HUES64 (cell line): ENCODE measurements around the gene NPY5R.

Experiments used
- H3K27ac ChIP-seq: 2 replicates; pipeline ENCODE4 v1.7.0; 2013; ENCODE audit warnings: low read depth, low read length, inconsistent platforms
- H3K27me3 ChIP-seq: 2 replicates; pipeline ENCODE4 v1.6.1; 2013; ENCODE audit warnings: mild to moderate bottlenecking, low read length; ENCODE audit not compliant: insufficient read depth
- H3K36me3 ChIP-seq: 2 replicates; pipeline ENCODE4 v1.6.1; 2013; ENCODE audit warnings: mild to moderate bottlenecking, low read length; ENCODE audit not compliant: insufficient read depth
- H3K4me1 ChIP-seq: 2 replicates; pipeline ENCODE4 v1.6.1; 2013; ENCODE audit warnings: mild to moderate bottlenecking, low read length, moderate library complexity; ENCODE audit not compliant: insufficient read depth
- H3K4me3 ChIP-seq: 2 replicates; pipeline ENCODE4 v1.5.1; 2013; ENCODE audit warnings: mild to moderate bottlenecking, low read length, moderate library complexity
- H3K9ac ChIP-seq: 2 replicates; pipeline ENCODE4 v1.6.1; 2013; ENCODE audit warnings: mild to moderate bottlenecking, low read depth, low read length
- H3K9me3 ChIP-seq: 2 replicates; pipeline ENCODE4 v1.6.1; 2013; ENCODE audit warnings: low read depth, low read length; ENCODE audit not compliant: insufficient read depth
- WGBS: fragments of 150-250, 120-280 bp; methylation state at CpG from one replicate; pipeline ENCODE4 v1.1.7; 2013; ENCODE audit warnings: missing lambda C conversion rate; 5-methylcytosine and 5-hydroxymethylcytosine counted together

NPY5R gene

DNA sequence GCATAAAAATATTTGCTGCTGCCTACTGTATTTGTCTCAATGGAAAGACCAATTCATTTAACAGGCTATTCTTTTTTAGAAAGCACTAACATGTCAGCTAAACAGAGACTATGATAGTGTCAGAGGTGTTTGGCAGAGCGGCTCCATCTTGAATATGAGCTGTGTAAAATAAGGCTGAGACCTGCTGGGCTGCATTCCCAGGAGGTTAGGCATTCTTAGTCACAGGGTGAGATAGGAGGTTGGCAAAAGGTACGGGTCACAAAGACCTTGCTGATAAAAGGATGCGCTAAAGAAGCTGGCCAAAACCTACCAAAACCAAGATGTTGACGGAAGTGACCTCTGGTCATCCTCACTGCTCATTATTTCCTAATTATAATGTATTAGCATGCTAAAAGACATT, 41.8 kb downstream of the NPY5R start:
- H3K9ac ChIP-seq: no peak overlapping the region
- no peak overlapping the region for H3K4me3 ChIP-seq

DNA sequence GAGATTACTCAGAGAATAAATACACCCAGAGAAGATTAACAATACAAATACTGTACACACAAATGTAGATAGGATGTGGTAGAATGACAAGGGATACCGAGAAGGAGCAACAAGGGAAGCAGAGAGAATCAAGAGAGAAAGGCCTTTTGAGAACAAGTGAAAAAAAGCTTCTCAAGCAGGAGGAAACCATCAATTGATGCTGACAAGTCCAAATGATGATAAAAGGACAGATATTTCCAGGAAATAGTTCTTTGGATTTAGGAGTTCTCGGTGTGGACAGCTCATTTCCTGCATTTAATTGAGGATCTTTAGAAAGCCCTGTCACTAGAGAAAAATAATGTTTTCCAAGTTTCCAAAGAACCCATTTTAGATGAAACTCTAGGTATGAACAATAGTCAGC, 48.1 kb downstream of the NPY5R start:
- Histone ChIP-seq H3K4me1 (no peaks in the 10 kb centered on the region), H3K27me3 (no peaks in the 10 kb centered on the region), H3K27ac (no peak overlapping the region), H3K9me3 (no peaks in the 10 kb centered on the region), H3K9ac (no peak overlapping the region), H3K4me3 (no peak overlapping the region), H3K36me3 (no peaks in the 10 kb centered on the region)
- 89% methylated on average over 2 of the region's 2 CpGs for WGBS

More for the DNA sequence above, 41.8 kb downstream of the NPY5R start:
- no peak overlapping the region for H3K27ac ChIP-seq
- 86% methylated on average over 4 of the region's 4 CpGs for WGBS
- H3K9me3 ChIP-seq: no peaks in the 10 kb centered on the region
- no peaks in the 10 kb centered on the region for H3K27me3 ChIP-seq
- no peaks in the 10 kb centered on the region for H3K4me1 ChIP-seq
- H3K36me3 ChIP-seq: no peaks in the 10 kb centered on the region

DNA sequence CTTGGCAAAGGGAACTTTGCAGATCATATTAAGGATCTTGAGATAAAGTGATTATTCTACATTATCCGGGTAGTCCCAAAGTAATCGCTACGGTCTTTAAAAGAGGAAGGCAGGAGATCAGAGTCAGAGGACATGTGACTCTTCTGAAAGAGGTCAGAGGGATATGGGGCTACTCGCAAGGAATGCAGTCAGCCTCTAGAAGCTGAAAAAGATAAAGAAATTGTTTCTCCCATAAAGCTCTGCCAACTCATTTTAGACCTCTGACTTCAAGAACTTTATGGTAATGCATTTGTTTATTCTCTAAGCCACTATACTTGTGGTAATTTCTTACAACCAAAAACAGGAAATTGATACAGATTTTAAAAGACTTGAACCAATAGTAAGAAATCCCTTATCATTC, 48.6 kb downstream of the NPY5R start:
- WGBS: 96% methylated on average over 4 of the region's 4 CpGs
- Histone ChIP-seq H3K4me1 (no peaks in the 10 kb centered on the region), H3K9ac (no peak overlapping the region), H3K4me3 (no peak overlapping the region), H3K36me3 (no peaks in the 10 kb centered on the region), H3K27ac (no peak overlapping the region), H3K27me3 (no peaks in the 10 kb centered on the region), H3K9me3 (no peaks in the 10 kb centered on the region)

DNA sequence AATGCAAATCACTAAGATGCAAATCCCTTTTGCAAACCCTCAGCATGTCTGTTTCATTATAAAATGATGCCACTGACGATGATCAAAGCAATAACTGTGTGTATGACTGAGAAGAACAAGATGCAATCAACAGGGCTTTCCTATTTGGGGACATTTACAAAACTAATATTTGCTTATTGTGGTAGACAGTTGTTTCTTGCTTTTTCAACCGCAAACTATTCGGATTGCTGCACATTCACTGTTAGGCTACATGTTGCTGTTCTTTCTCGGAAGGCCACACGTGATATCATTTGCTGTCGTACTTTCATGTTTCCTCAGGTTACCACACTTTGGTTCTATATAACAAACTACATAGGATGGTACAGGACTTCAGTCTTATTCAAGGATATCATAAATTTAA, 49.8 kb downstream of the NPY5R start:
- Histone ChIP-seq H3K4me3 (no peak overlapping the region), H3K9me3 (no peaks in the 10 kb centered on the region), H3K27me3 (no peaks in the 10 kb centered on the region), H3K36me3 (no peaks in the 10 kb centered on the region), H3K27ac (no peak overlapping the region), H3K4me1 (no peaks in the 10 kb centered on the region), H3K9ac (no peak overlapping the region)
- 98% methylated on average over 6 of the region's 6 CpGs for WGBS

DNA sequence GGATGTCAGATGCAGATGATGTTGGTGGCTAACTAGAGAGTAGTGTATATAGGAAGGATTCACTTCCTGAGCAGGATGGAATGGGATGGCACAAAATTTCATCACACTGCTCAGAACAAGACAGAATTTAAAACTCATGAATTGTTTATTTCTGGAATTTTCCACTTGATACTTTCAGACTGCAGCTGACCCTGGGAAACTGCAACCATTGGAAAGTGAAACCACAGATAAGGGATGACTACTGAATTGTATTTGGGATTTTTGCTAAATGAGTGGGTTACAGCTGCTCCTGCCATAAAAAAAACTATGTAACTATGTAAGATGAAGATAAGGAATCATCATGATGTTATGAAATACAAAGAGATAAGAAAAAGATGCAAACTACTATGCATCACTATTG, 51.4 kb downstream of the NPY5R start:
- Histone ChIP-seq H3K27me3 (no peaks in the 10 kb centered on the region), H3K36me3 (no peaks in the 10 kb centered on the region), H3K4me1 (no peaks in the 10 kb centered on the region), H3K9ac (no peak overlapping the region), H3K4me3 (no peak overlapping the region), H3K9me3 (no peaks in the 10 kb centered on the region), H3K27ac (no peak overlapping the region)

DNA sequence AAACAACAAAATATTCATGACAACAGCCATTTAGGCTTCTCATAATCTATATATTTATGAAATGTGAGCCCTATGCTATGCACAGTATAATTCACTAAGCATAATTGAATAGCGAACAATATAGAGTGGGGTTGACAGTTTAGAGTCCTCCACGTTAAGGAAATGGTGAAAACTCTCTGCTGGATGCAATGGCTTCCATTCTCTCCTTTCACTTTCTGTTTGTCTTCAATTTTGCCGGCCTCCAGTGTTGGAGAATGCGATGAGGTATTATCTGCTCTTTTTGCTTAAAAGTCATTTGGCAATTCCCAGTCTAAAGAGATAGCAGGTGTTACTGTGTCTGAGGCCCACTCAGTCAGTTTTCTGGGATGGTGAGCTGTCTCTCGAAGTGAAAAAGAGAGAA, 52.1 kb downstream of the NPY5R start:
- H3K27ac ChIP-seq: no peak overlapping the region
- no peaks in the 10 kb centered on the region for H3K4me1 ChIP-seq
- H3K4me3 ChIP-seq: no peak overlapping the region
- H3K27me3 ChIP-seq: no peaks in the 10 kb centered on the region
- 86% methylated on average over 5 of the region's 5 CpGs for WGBS
- no peaks in the 10 kb centered on the region for H3K36me3 ChIP-seq
- H3K9ac ChIP-seq: no peak overlapping the region
- H3K9me3 ChIP-seq: no peaks in the 10 kb centered on the region

DNA sequence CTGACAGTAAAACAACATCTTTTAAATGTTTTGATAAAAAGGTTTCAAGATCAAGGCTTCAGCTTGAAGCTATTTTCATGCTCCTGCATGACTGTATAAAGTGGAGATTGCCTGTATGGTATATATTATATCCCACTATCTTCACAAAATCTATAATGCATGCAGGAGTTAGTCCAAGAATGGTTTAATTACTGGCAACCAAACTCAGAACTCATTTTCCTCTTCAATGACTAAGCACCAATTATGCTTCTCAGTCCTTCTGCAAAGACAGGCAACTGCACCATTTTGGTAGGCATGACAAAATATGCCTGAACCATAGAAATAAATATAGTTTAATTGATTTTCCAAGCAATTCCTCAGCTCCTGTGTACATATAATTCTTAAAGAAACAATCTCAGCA, 54.5 kb downstream of the NPY5R start:
- Histone ChIP-seq H3K27me3 (no peaks in the 10 kb centered on the region), H3K9ac (no peak overlapping the region), H3K4me3 (no peak overlapping the region), H3K27ac (no peak overlapping the region), H3K9me3 (no peaks in the 10 kb centered on the region), H3K36me3 (no peaks in the 10 kb centered on the region), H3K4me1 (peaks cover 13% of the 10 kb centered on the region; the same call in 1 of the 2 replicates)

DNA sequence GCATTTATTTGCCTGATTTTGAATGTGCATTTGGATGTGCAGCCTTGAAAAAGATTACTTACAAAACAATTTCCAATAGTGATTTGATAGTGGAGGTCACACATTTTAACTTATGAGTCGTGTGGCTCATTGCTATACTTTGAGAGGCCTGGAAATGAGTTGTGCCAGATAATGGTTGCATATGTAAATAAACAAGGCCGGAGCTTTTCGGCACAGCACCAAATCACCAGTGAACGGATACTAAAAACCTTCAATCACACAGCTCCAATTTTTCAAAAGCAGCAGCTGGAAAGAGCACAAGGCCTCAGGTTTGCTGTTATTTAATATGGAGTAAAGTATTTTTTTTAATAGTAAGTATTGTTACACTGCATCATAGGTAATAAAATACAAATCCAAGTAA, 57.2 kb downstream of the NPY5R start:
- Histone ChIP-seq H3K27ac (no peak overlapping the region), H3K4me1 (peaks cover 26% of the 10 kb centered on the region), H3K9me3 (no peaks in the 10 kb centered on the region), H3K36me3 (no peaks in the 10 kb centered on the region), H3K27me3 (no peaks in the 10 kb centered on the region), H3K4me3 (no peak overlapping the region), H3K9ac (no peak overlapping the region)
- WGBS: 98% methylated on average over 4 of the region's 4 CpGs
